ENCODE measurements around the gene GNAQ. TPM values are rescaled to one million over a fixed set of nuclear protein-coding genes. Genes with fewer than 3 reads are reported as not detected.
"Not testable (repeated sequence)": the region's sequence is repeated elsewhere in the genome, so short reads cannot be mapped to it uniquely, and the experiment has no call there.

The GNAQ gene
- polyA plus RNA-seq, 1 experiment, result 71.4 TPM

DNA sequence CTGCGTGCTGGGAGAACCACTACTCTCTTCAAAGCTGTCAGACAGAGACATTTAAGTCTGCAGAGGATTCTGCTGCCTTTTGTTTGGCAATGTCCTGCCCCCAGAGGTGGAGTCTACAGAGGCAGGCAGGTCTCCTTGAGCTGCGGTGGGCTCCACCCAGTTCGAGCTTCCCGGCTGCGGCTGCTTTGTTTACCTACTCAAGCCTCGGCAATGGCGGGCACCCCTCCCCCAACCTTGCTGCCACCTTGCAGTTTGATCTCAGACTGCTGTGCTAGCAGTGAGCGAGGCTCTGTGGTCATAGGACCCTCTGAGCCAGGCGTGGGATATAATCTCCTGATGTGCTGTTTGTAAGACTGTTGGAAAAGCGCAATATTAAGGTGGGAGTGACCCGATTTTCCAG, 343.9 kb downstream of the GNAQ start:
- H3K9me3 ChIP-seq (ENCODE audit: control insufficient read depth, insufficient read depth, low read length); H3K27me3 ChIP-seq (ENCODE audit: control insufficient read depth, insufficient read depth, low read length); POLR2A ChIA-PET; DNase-seq (ENCODE audit: low read depth, low spot score); CTCF ChIA-PET; H3K4me3 ChIP-seq (ENCODE audit: low read depth, low read length); H3K27ac ChIP-seq (ENCODE audit: low read depth, low read length): not testable (repeated sequence)

DNA sequence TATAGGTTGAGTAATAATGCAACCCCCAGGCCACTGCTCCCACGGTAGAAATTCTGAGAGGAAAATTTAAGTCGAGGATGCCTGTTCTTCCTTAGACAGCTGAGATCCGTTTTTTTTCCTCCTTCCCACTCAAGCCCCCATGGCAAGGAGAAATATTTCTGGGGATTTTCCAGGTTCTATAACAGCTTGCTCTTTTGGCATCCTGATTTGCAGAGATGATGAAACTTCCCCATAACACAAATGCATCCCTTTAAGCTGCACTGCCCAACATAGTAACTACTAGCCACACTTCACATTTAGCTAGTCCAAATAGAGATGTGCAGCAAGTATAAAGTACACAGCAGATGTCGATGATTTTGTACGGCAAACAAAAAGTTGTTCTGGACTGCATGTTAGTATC, 351.0 kb downstream of the GNAQ start:
- TF ChIP-seq, protein P1, sequence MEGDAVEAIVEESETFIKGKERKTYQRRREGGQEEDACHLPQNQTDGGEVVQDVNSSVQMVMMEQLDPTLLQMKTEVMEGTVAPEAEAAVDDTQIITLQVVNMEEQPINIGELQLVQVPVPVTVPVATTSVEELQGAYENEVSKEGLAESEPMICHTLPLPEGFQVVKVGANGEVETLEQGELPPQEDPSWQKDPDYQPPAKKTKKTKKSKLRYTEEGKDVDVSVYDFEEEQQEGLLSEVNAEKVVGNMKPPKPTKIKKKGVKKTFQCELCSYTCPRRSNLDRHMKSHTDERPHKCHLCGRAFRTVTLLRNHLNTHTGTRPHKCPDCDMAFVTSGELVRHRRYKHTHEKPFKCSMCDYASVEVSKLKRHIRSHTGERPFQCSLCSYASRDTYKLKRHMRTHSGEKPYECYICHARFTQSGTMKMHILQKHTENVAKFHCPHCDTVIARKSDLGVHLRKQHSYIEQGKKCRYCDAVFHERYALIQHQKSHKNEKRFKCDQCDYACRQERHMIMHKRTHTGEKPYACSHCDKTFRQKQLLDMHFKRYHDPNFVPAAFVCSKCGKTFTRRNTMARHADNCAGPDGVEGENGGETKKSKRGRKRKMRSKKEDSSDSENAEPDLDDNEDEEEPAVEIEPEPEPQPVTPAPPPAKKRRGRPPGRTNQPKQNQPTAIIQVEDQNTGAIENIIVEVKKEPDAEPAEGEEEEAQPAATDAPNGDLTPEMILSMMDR (IDR thresholded peaks at IDR 0.05; ENCODE audit: low read depth, low read length), result no peak
- Histone ChIP-seq H3K27ac (ENCODE audit: low read depth, low read length) (no peak overlapping the region), H3K27me3 (ENCODE audit: control insufficient read depth, insufficient read depth, low read length) (no peaks in the 10 kb centered on the region), H3K9me3 (ENCODE audit: control insufficient read depth, insufficient read depth, low read length) (no peaks in the 10 kb centered on the region), H3K4me3 (ENCODE audit: low read depth, low read length) (no peak overlapping the region)
- POLR2A ChIA-PET, result no interaction called here
- DNase-seq (ENCODE audit: low read depth, low spot score), result no peak
- CTCF ChIA-PET, result interaction anchor here (1.3 kb wide), 1 partner anchor 246 kb away, joined by 4 read pairs; no protein-coding TSS in a partner anchor

DNA sequence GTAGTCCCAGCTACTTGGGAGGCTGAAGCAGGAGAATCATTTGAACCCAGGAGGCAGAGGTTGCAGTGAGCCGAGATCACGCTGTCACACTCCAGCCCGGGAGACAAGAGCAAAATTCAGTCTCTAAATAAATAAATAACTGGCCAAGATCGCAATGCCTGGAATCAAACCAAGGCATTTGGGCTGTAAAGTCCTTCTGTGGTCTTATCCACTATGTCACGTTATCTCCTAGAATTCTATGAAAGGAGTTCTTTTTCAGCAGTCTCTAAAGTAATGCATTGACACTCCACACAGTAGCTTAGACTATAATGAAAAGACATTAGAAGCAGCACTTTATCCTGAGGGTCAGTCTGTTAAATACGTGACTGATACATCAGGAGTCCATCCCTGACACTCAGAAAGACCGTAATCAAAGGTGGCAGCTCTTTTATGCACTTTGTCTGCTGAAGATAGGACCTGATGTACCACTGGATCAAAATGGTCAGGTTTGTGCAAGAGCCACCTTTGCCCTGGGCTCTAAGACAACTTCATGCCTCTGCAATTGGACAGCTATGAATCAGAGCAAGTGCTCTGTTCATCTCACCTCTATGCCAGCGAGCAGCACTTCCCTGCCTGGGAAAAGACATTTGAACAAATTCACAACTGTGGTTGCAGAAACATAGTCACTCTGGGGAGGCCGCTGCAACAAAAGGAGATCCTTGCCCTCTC, 351.8 kb downstream of the GNAQ start:
- H3K27me3 ChIP-seq (ENCODE audit: control insufficient read depth, insufficient read depth, low read length), result no peaks in the 10 kb centered on the region
- no peak overlapping the region for H3K27ac ChIP-seq (ENCODE audit: low read depth, low read length)
- CTCF ChIA-PET, result interaction anchor here (0.9 to 1.3 kb wide), 3 partner anchors 224 to 442 kb away, joined by 3 to 4 read pairs (median 4); no protein-coding TSS in a partner anchor
- H3K9me3 ChIP-seq (ENCODE audit: control insufficient read depth, insufficient read depth, low read length), result no peaks in the 10 kb centered on the region
- TF ChIP-seq, protein P1 (IDR thresholded peaks at IDR 0.05; ENCODE audit: low read depth, low read length), result no peak
- DNase-seq (ENCODE audit: low read depth, low spot score), result no peak
- POLR2A ChIA-PET, result no interaction called here
- no peak overlapping the region for H3K4me3 ChIP-seq (ENCODE audit: low read depth, low read length)

DNA sequence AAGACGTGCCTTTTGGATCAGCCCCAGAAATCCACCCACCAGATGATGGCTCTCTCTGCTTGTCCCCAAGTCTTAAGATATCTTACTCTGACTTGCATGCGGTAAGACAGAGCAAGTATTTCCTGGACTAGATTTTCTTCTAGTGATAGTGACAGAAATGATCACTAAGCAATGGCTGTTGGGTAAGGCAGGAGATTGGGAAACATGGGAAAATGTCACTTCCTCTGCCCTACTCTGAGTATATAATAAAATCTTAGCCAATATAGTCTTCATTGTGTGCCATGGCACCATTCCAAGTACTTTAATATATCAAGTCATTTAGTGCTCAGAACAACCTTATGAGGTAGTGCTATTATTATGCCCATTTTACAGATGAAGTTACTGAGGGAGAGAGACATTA, 352.5 kb downstream of the GNAQ start:
- Histone ChIP-seq H3K27me3 (ENCODE audit: control insufficient read depth, insufficient read depth, low read length) (no peaks in the 10 kb centered on the region), H3K9me3 (ENCODE audit: control insufficient read depth, insufficient read depth, low read length) (no peaks in the 10 kb centered on the region), H3K27ac (ENCODE audit: low read depth, low read length) (no peak overlapping the region), H3K4me3 (ENCODE audit: low read depth, low read length) (no peak overlapping the region)
- POLR2A ChIA-PET, result no interaction called here
- CTCF ChIA-PET, result interaction anchor here (1.0 kb wide), 1 partner anchor 443 kb away, joined by 4 read pairs; no protein-coding TSS in a partner anchor
- TF ChIP-seq, protein P1 (IDR thresholded peaks at IDR 0.05; ENCODE audit: low read depth, low read length), result no peak
- DNase-seq (ENCODE audit: low read depth, low spot score), result no peak

DNA sequence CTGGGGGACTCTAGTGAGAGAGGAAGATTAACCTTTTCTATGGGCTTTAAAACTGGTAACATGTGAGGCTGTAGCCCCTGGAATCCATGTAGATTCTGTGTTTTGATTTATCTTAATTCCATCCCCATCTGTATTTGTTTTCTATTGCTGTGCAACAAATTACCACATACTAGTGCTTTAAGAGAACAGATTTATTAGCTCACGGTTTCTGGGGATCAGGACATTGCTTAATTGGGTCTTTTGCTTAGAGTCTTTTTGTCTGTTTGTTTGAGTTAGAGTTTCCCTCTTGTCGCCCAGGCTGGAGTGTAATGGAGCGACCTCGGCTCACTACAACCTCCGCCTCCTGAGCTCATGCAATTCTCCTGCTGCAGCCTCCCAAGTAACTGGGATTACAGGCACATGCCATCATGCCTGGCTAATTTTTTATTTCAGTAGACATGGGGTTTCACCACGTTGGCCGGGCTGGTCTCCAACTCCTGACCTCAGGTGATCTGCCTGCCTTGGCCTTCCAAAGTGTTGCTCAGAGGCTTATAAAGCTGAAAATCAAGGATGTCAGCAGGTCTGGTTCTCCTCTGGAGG, 353.6 kb downstream of the GNAQ start:
- ChIA-PET CTCF (interaction anchor here (0.9 kb wide), 1 partner anchor 28 kb away, joined by 4 read pairs; no protein-coding TSS in a partner anchor), POLR2A (no interaction called here)
- no peak overlapping the region for H3K4me3 ChIP-seq (ENCODE audit: low read depth, low read length)
- H3K27ac ChIP-seq (ENCODE audit: low read depth, low read length), result no peak overlapping the region
- H3K9me3 ChIP-seq (ENCODE audit: control insufficient read depth, insufficient read depth, low read length), result no peaks in the 10 kb centered on the region
- H3K27me3 ChIP-seq (ENCODE audit: control insufficient read depth, insufficient read depth, low read length), result no peaks in the 10 kb centered on the region
- DNase-seq (ENCODE audit: low read depth, low spot score), result no peak
- TF ChIP-seq, protein P1 (IDR thresholded peaks at IDR 0.05; ENCODE audit: low read depth, low read length), result no peak
